D721Med (cell line): ENCODE measurements around the gene NFKBIL1.

Experiments used
- DNase-seq: peaks from one replicate; pipeline ENCODE4 v3.0.0; 2011; ENCODE audit warnings: low spot score; ENCODE audit not compliant: insufficient read length
- FAIRE-seq: peaks from 2 replicates; lab custom pipeline; 2011; peaks lifted over from hg19 to GRCh38; lab: Jason Lieb, UNC
- CTCF ChIP-seq: IDR thresholded peaks from 2 replicates; pipeline ENCODE4 v1.5.1; 2012; ENCODE audit warnings: mild to moderate bottlenecking, control low read depth; ENCODE audit not compliant: insufficient read depth; ENCODE audit errors: missing control alignments

NFKBIL1 gene

GRCh38 chr6:31574106-31575061, 27.0 kb downstream of the NFKBIL1 start:
- TF ChIP-seq CTCF: no peak
- DNase-seq (no peak), FAIRE-seq (no peak)

- TF ChIP-seq CTCF: no peak
- no peak for DNase-seq
- no peak for FAIRE-seq
These were observed 28.0 kb downstream of the NFKBIL1 start, which contains the start of gene TNF for GRCh38 chr6:31575335-31575901. Gene TNF (plus strand): TSS chr6:31575565. CDS start chr6:31575742, 177 bp downstream.

GRCh38 chr6:31575952-31576685, 28.7 kb downstream of the NFKBIL1 start:
- FAIRE-seq (no peak), DNase-seq (no peak)
- no peak for TF ChIP-seq CTCF

DNA sequence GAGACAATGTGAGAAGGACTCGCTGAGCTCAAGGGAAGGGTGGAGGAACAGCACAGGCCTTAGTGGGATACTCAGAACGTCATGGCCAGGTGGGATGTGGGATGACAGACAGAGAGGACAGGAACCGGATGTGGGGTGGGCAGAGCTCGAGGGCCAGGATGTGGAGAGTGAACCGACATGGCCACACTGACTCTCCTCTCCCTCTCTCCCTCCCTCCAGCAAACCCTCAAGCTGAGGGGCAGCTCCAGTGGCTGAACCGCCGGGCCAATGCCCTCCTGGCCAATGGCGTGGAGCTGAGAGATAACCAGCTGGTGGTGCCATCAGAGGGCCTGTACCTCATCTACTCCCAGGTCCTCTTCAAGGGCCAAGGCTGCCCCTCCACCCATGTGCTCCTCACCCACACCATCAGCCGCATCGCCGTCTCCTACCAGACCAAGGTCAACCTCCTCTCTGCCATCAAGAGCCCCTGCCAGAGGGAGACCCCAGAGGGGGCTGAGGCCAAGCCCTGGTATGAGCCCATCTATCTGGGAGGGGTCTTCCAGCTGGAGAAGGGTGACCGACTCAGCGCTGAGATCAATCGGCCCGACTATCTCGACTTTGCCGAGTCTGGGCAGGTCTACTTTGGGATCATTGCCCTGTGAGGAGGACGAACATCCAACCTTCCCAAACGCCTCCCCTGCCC, 29.6 kb downstream of the NFKBIL1 start:
- FAIRE-seq (no peak), DNase-seq (no peak)
- TF ChIP-seq CTCF: no peak

DNA sequence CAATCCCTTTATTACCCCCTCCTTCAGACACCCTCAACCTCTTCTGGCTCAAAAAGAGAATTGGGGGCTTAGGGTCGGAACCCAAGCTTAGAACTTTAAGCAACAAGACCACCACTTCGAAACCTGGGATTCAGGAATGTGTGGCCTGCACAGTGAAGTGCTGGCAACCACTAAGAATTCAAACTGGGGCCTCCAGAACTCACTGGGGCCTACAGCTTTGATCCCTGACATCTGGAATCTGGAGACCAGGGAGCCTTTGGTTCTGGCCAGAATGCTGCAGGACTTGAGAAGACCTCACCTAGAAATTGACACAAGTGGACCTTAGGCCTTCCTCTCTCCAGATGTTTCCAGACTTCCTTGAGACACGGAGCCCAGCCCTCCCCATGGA, 30.2 kb downstream of the NFKBIL1 start:
- DNase-seq: no peak
- no peak for TF ChIP-seq CTCF
- FAIRE-seq: no peak

GRCh38 chr6:31578184-31579118, 31.0 kb downstream of the NFKBIL1 start:
- TF ChIP-seq CTCF: no peak
- DNase-seq: no peak
- FAIRE-seq: no peak
